ENCODE data around the gene CYP2A6.

- TF ChIP-seq CTCF (IDR thresholded peaks at IDR 0.05) (no peak), POLR2A (IDR thresholded peaks at IDR 0.05) (no peak)
Observed at GRCh38 chr19:40808021-40808325, 42.3 kb downstream of the CYP2A6 start.
